Measurements from ENCODE around the gene CCDC194. TPM values are rescaled to one million over a fixed set of nuclear protein-coding genes. Genes with fewer than 3 reads are reported as not detected.

Gene CCDC194
- total RNA-seq, 4 donors from 2014 or later = not detected

- Histone ChIP-seq H3K4me1 (peaks cover 5 to 26% (median 9%) of the 10 kb centered on the region in 4 donors), H3K36me3 (no peaks in the 10 kb centered on the region), H3K9me3 (no peaks in the 10 kb centered on the region), H3K27ac (no peak overlapping the region), H3K4me3 (no peak overlapping the region), H3K27me3 (no peaks in the 10 kb centered on the region)
- in situ Hi-C loops (cut with MboI; ENCODE audit: low pct_ligation_motif_present in 1 of 4, low pct_unique_long_range_greater_than_20kb in 1 of 4, low sequenced_read_pairs in 3 of 4) (no loop called here), intact Hi-C loops (cut with DNase I; ENCODE audit: low total_unique reads) (no loop called here)
- 87 to 100% methylated on average over 1 to 6 of the region's 6 CpGs for WGBS, 2 donors (ENCODE audit: low coverage in 1 of 2)
- TF ChIP-seq, protein P1, sequence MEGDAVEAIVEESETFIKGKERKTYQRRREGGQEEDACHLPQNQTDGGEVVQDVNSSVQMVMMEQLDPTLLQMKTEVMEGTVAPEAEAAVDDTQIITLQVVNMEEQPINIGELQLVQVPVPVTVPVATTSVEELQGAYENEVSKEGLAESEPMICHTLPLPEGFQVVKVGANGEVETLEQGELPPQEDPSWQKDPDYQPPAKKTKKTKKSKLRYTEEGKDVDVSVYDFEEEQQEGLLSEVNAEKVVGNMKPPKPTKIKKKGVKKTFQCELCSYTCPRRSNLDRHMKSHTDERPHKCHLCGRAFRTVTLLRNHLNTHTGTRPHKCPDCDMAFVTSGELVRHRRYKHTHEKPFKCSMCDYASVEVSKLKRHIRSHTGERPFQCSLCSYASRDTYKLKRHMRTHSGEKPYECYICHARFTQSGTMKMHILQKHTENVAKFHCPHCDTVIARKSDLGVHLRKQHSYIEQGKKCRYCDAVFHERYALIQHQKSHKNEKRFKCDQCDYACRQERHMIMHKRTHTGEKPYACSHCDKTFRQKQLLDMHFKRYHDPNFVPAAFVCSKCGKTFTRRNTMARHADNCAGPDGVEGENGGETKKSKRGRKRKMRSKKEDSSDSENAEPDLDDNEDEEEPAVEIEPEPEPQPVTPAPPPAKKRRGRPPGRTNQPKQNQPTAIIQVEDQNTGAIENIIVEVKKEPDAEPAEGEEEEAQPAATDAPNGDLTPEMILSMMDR (IDR thresholded peaks at IDR 0.05) = no peak
- TF ChIP-seq POLR2AphosphoS5 (IDR thresholded peaks at IDR 0.05) = no peak
- no peak for TF ChIP-seq POLR2A (IDR thresholded peaks at IDR 0.05)
- TF ChIP-seq EP300 (IDR thresholded peaks at IDR 0.05; ENCODE audit: low read depth) = no peak
- no peak for DNase-seq
Measured at GRCh38 chr19:17401628-17402027, 7.6 kb upstream of the CCDC194 start.

- H3K27ac ChIP-seq = no peak overlapping the region
- no peaks in the 10 kb centered on the region for H3K9me3 ChIP-seq
- no peaks in the 10 kb centered on the region for H3K36me3 ChIP-seq
- H3K4me1 ChIP-seq = peaks cover 0 to 13% (median 1%) of the 10 kb centered on the region in 4 donors
- WGBS, 2 donors (ENCODE audit: low coverage in 1 of 2) = 64 to 76% methylated on average over 5 to 8 of the region's 8 CpGs
- no peak overlapping the region for H3K4me3 ChIP-seq
- no peak for DNase-seq
- in situ Hi-C loops (cut with MboI; ENCODE audit: low pct_ligation_motif_present in 1 of 4, low pct_unique_long_range_greater_than_20kb in 1 of 4, low sequenced_read_pairs in 3 of 4) (loop anchor here in 1 of 4 donors (10.0 kb wide), 1 partner anchor 66 kb away; the partner anchor contains the start of gene NXNL1), intact Hi-C loops (cut with DNase I; ENCODE audit: low total_unique reads) (no loop called here)
- H3K27me3 ChIP-seq = peaks cover 4% of the 10 kb centered on the region
- TF ChIP-seq, protein P1 (IDR thresholded peaks at IDR 0.05) = no peak
Measured at GRCh38 chr19:17398902-17399527, 5.0 kb upstream of the CCDC194 start.

DNA sequence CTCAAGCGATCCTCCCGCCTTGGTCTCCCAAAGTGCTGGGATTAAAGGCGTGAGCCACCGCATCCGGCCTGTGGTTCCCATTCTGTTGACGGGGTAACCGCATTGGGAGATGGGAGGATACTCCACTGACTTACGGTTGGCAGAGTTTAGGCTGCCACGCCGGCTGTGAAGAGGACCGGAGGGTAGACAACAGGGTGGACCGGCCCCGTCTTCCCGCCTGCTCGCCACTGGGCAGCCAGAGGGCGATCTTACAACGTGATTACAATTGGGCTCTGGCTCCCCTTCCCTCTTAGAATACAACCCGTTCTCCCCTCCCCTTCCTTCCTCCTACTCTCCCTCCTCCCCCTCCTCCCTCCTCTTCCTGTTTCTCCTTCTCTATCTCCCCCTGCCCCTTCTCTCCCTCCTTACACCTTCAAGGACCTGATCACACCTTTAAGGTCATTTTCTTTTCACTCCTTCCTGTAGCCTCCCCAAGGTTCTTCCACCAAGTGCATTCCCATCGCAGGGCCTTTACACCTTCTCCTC, 957 bp upstream of the CCDC194 start:
- DNase-seq = peak; percentile 57
- Histone ChIP-seq H3K4me3 (no peak overlapping the region), H3K9me3 (no peaks in the 10 kb centered on the region), H3K36me3 (no peaks in the 10 kb centered on the region), H3K27ac (no peak overlapping the region), H3K4me1 (peaks cover 0 to 22% (median 11%) of the 10 kb centered on the region in 4 donors), H3K27me3 (peaks cover 30% of the 10 kb centered on the region)
- 48 to 87% methylated on average over 3 to 19 of the region's 19 CpGs for WGBS, 2 donors (ENCODE audit: low coverage in 1 of 2)
- TF ChIP-seq POLR2AphosphoS5 (IDR thresholded peaks at IDR 0.05) = no peak
- TF ChIP-seq EP300 (IDR thresholded peaks at IDR 0.05; ENCODE audit: low read depth) = no peak
- no peak for TF ChIP-seq POLR2A (IDR thresholded peaks at IDR 0.05)
- TF ChIP-seq, protein P1 (IDR thresholded peaks at IDR 0.05) = peak; percentile 43 to 78 (median 67)
- in situ Hi-C loops (cut with MboI; ENCODE audit: low pct_ligation_motif_present in 1 of 4, low pct_unique_long_range_greater_than_20kb in 1 of 4, low sequenced_read_pairs in 3 of 4) (loop anchor here in 1 of 4 donors (10.0 kb wide), 1 partner anchor 70 kb away; the partner anchor contains the start of gene NXNL1), intact Hi-C loops (cut with DNase I; ENCODE audit: low total_unique reads) (no loop called here)

DNA sequence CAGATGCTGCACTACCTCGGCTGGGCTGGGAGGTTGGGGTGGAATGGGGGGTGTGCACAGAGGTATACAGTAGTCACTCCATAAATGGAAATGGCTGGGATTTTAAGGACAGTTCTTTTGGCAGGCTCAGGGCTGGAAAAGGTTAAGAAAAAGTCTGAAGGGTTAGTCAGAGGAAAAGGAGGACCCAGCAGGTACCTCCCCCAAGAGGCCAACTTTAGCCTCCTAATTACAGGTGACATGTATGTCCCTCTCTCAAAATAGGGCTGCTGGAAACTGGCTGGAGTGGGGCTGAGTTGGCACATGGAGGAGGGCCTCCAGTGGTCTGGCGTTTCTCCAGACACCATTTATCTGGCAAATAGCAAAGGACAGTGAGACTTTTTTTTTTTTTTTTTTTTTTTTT, 994 bp downstream of the CCDC194 start:
- intact Hi-C loops (cut with DNase I; ENCODE audit: low total_unique reads) = no loop called here

More for the DNA sequence above, 994 bp downstream of the CCDC194 start:
- Histone ChIP-seq H3K36me3 (no peaks in the 10 kb centered on the region), H3K9me3 (no peaks in the 10 kb centered on the region), H3K4me1 (peaks cover 0 to 22% (median 11%) of the 10 kb centered on the region in 4 donors), H3K4me3 (no peak overlapping the region), H3K27ac (no peak overlapping the region), H3K27me3 (peaks cover 36% of the 10 kb centered on the region)
- TF ChIP-seq POLR2AphosphoS5 (IDR thresholded peaks at IDR 0.05) (no peak), EP300 (IDR thresholded peaks at IDR 0.05; ENCODE audit: low read depth) (no peak), POLR2A (IDR thresholded peaks at IDR 0.05) (no peak)
- TF ChIP-seq, protein P1 (IDR thresholded peaks at IDR 0.05) = no peak
- WGBS, 2 donors (ENCODE audit: low coverage in 1 of 2) = 17 to 48% methylated on average over 1 to 2 of the region's 2 CpGs
- no peak for DNase-seq
- in situ Hi-C loops (cut with MboI; ENCODE audit: low pct_ligation_motif_present in 1 of 4, low pct_unique_long_range_greater_than_20kb in 1 of 4, low sequenced_read_pairs in 3 of 4) = loop anchor here in 1 of 4 donors (10.0 kb wide), 1 partner anchor 72 kb away; the partner anchor contains the start of gene NXNL1
